Stimulated activated CD8-positive, alpha-beta memory T cell treated with anti-CD3 and anti-CD28 coated beads, Interleukin-4, amount 100 ng/mL, for 24 hours (primary cell): ENCODE results near the gene PDLIM3.
A peak's percentile ranks its signal among the peaks of the same experiment; 100 is the strongest.
"Not testable (repeated sequence)": the region's sequence is repeated elsewhere in the genome, so short reads cannot be mapped to it uniquely, and the experiment has no call there.

Experiments
- DNase-seq: peaks from one replicate; pipeline ENCODE4 v3.0.0-alpha.2; 2020; ENCODE audit warnings: low read depth

The PDLIM3 gene

DNA sequence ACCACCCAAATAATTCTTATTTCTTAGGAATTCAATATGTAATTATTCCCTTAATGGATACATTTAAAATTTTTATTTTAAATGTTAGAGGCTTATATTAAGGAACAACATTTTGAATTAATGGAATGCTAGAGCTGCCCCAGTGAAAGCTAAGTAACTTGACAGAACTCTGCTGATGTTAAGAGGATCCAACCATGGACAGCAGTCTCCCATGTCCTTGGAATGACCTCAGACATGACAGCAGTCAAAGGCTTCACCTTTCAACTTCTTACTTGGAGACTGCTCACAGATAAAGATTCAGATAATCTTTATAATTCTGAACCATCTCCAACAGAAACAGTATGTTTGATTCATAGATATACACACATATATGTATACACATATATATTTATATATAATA is 17.2 kb downstream of the PDLIM3 start:
- DNase-seq, result no peak

DNA sequence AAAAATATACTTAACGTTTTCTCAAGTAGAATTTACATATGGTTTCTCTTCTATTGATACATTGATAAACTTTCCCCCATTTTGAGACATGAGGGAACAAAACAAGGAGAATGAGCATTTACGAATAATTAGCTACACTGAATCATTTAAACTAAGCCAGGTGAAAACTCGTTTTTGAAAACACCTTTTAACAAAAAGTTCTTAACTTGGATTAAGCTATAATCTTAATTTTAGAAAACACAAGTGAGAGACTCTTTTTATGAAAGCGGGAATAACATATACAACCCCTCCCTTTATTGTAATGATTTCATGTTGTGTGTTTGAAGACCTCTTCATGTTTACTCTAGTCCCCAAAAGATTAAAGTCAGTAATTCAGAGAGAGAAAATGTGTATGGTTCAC is 20.1 kb downstream of the PDLIM3 start:
- no peak for DNase-seq

DNA sequence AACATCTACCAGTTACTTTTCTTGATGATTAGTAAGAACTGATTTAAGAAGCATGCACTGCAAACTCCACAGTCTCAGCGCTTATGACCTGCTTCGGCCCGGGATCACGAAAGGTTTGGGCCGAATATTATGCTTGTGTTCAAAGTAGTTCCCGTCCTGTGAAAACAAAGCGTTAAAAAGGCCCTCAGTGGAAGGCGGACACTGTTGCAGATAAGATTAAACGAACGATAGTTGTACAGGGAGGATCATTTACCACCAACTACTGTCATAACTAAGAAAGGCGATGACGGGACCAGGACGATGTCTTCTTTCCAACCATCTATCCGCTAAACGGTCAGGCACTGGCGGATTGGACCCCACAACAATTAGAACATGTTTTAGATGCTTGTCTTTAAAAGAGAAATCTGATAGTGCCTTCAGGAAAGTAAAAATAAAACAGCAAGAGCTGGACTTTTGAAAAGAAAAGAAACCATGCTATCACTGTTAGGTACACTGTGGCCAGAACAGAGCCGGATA is 21.1 kb downstream of the PDLIM3 start:
- DNase-seq, result no peak

DNA sequence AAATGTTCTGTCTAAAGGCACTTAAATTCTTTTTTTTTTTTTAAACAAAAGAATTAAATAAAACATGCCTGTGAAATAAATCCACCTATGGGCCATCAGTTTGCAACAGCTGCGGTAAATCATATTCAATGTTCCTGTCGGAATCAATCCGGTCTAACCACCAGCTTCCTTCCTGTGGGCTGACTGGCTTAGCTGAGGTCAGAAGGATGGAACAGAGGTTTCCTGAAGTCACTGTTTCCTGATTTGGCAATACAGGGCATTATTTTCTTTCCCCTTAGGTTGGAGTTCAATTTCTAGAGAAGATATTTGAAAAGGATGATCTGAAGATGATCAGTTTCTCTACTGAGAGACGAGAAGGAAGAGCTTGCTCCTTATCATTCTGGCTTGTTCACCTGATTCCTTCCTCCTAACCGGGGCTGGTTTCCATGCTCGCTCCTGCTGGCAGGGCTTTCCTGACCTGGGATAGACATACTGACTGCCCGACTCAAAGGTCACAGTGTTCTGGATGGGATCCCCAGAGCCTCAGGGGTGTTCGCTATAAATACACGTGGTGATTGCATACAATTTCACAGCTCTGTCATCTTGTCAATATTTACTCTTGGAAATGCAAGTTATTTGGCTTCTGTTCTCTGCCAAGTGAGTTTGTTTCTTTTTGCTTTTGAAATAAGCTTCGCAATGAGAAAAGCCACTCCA is 21.7 kb downstream of the PDLIM3 start:
- DNase-seq, result no peak

DNA sequence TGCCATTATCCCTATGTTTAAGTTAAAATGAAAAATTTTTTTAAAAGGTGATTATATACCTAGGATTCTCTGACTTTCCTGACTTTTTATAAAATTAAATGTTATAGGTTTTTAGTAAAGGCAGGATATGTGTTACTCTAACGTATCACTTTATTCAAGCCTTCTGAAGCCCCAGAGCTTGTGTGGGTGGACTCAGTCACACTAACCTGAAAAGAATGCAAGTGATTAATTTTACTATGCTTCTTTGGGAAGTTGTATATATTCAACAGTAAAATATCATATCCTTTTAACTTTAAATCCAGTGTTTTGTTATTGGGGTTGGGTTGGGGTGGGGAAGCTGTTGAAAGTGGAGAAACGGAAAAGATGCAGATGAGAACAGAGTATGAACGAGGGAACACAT is 22.8 kb downstream of the PDLIM3 start:
- no peak for DNase-seq

DNA sequence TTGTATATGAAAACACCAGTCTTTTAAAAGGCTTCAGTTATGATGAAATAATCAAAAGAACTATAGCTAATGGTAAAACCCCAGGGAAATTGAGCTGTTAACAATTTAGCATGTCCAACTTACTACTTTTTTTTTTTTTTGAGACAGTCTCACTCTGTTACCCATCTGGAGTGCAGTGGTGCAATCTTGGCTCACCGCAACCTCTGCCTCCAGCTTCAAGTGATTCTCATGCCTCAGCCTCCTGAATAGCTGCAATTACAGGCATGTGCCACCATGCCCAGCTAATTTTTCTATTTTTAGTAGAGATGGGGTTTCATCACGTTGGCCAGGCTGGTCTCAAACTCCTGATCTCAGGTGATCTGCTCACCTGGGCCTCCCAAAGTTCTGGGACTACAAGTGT is 24.1 kb downstream of the PDLIM3 start:
- DNase-seq, result not testable (repeated sequence)

DNA sequence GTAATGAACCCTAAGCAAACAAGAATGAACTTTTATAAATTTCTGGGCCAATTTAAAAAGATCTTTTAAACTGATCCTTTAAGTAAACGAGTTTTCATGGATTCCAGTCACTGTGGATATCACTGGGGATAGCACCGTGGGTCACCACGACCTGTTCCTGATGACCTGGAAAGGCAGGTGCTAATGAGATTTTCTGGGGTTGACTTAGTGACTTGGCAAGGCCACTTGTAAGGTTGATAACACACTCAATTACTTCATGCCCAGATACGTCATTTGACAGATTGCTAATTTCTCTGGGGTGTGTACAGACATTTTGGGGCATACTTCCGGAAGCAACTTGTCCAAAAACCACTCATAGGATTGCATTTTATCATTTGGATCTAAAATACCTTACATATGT is 24.5 kb downstream of the PDLIM3 start:
- DNase-seq, result no peak

DNA sequence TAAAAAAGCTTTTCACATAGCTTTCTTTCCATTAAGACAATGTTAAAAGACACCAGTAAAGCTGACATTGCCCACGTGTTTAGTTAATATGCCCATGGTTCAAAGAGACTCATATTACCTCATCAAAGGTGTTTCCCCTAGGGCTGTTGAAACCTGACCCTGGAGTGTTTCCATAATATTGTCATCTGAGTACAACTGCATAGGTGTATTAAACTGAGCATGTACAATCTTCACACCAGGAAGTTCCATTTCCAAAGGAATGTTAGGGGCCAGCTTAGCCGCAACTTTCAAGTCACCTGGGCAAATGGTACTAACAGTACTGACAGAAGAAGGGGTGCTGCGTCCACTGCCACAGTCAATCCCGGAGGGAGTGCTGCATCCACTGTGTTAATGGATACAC is 27.1 kb downstream of the PDLIM3 start:
- no peak for DNase-seq

DNA sequence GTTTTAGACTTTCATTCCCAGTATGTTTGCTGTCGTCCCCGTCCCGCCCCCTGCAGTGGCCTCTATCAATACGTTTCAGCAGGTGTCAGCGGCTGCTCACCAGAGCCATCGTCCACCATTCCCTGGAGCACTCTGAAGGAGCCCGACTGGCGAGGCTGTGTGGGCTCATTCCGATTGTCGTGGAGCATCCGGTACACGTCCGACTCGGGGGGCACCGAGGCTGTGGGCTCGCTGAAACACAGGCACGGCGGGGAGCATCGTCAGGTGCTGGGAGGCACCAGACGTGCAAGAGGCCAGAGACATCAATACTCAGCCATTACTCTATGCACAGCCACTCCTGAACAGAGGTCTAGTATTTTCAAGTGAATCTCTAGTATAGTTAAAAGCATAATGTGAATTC is 28.9 kb downstream of the PDLIM3 start:
- no peak for DNase-seq

DNA sequence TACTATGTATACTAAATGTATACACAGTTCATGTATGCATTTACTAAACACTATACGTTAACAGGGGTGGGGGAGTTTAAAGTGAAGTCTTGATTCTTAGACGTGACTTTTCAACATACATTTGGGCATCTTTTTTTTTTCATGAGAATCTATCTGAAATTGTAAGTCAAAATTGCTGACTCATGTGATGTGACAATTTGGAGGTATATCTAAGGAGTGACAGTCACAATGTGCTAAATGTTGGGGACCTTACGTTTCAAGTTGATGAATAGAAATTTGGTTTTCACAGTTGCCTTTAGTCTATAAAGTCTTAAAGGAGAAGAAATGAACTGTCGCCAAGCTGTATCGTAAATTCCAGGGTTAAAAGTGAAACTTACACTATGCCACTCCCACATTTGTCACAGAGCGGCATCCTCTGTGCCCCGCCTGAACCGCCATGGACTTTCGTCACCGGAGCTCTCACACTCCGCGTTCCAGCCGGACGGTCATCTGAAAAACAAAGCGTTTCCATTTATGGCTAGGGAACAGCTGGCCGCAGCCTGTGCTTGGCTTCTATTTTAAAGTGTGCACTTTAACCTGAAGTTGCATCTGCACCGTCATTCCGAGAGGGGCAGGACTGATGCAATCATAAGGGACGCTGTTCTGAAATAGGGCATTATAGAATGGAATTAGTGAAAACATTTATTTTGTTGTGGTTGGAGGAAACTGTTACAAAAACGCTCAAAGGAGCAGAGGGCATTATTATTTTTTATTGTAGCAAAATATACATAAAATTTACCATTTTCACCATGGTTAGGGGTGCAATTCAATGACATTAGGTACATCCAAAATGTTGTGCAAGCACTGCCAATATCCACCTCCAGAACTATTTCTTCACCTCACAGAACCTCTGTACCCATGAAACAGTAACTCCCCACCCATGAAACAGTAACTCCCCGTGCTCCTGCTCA is 30.9 kb downstream of the PDLIM3 start:
- no peak for DNase-seq

DNA sequence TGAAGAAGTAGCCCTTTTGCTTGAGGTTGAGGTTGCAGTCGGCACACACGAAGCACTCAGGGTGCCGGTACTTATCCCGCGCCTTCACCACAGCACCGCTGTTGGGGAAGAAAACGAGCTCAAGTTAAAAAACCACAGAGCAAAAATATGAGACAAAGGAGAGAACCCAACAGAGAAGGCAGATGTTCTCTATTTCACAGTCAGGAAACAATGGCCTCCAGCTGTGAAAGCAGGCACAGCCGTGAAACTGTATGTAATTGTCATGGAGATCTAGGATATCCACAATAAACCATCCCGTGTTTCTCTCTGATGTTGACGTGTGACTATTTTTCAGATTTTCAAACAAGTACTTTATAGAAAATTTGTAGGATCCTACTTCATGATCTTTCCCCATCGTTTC is 32.9 kb downstream of the PDLIM3 start:
- DNase-seq, result no peak

DNA sequence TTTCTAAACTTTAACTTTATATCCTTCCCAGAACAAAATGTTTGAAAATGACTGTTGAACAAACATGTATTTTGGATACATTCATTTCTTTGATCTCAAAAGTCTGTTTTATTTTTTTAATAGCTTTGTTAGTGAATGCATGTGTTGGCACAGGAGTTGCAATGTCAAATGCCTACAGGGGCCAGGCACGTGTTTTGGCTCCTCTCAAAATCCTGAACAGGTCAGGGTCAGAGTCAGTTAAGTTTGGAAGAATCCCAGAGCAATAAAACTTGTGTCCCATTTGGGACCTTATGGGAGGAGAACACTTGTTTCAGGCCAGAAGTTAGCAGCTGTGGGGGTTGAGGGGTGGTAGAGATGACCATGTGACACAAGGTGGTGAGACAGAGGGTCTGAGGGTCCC is 34.7 kb downstream of the PDLIM3 start:
- DNase-seq, result no peak

DNA sequence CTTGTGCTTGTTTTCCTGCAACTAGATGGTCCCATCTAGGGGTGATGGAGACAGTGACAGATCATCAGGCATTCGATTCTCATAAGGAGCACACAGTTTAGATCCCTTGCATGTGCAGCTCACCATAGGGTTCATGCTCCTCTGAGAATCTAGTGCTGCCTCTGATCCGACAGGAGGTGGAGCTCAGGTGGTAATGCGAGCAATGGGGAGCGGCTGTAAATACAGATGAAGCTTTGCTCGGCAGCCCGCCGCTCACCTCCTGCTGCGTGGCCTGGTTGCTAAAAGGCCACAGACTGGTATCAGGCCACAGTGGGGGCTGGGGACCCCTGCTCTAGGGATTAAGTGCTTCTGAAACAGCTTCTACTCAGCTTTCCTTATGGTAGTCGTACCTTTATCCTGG is 35.3 kb downstream of the PDLIM3 start:
- no peak for DNase-seq

DNA sequence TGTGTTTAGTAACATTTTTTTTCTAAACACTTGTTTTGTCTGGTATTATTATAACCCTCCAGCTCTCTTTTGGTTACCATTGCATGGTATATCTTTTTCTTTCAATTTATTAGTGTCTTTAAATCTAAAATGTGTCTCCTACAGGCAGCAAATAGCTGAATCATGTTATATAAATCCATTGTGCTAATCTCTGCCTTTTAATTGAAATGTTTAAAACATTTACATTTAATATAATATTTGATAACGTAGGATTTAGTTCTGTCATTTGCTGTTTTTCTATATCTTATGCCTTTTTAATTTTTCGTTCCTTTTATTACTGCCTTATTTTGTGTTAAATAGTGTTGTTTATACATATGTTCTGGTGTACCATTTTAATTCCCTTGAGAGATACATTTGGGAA is 46.7 kb downstream of the PDLIM3 start:
- no peak for DNase-seq

DNA sequence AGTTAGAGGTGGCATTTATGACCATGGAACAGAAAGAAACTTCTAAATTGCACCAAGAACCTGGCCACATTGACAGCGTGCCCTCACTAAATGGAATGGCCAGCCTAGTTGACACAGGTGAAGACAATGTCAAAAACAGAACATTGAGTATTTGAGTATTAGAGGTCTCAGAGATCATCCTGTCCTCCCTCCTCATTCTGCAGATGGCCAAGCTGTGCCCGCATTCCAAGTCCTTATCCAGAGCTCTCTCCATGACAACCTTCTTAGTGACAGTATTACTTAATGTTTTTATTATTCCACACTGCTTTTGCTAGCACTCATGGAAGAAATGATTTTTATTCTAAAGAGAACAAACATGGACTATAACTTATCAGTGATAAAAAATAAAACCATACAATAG is 53.9 kb downstream of the PDLIM3 start:
- no peak for DNase-seq

DNA sequence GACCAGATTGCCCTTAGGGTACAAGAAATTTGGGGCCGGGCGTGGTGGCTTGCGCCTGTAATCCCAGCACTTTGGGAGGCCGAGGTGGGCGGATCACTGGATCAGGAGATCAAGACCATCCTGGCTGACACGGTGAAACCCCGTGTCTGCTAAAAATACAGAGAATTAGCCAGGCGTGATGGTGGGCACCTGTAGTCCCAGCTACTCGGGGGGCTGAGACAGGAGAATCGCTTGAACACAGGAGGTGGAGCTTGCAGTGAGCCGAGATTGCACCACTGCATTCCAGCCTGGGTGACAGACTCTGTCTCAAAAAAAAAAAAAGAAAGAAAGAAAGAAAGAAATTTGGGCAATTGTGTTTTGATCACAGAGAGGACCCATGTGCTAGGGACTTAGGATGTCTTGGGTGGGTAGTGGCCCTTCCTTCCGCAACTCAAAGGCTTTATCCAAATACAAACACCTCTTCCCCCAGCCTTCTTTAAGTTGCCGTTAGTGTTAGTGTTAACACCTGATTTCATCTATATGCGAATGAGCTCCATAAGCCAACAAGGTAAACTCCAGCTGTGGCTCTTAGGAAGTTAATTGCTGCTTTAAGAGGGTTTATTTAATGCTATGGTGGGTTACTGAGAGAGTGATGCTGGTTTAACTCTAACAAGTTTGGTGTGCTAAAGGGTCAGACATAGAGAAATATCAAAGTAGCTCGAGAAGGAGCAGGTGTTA is 55.1 kb downstream of the PDLIM3 start:
- DNase-seq, result no peak

DNA sequence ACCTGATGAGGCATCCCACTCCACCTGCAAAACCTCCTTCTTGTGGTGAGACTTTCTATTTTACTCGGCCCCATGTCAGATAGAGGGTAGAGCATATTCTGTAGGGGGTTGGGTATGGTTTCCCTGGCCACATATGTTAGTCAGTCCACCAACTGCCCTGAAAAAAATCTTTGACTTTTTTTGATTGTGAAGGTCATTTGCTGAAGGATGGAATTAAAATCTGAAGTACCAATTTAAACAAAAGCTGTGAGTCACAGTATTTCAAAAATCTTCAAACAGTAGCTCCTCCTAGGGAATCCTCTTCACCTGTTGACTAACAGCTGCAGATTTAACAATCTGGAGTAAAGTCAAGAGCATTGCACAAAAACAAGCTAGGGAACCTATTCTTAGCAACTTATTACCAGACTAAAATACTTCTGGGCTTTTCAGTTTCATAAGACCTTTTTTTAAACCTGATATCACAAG is 55.8 kb downstream of the PDLIM3 start:
- DNase-seq, result no peak

DNA sequence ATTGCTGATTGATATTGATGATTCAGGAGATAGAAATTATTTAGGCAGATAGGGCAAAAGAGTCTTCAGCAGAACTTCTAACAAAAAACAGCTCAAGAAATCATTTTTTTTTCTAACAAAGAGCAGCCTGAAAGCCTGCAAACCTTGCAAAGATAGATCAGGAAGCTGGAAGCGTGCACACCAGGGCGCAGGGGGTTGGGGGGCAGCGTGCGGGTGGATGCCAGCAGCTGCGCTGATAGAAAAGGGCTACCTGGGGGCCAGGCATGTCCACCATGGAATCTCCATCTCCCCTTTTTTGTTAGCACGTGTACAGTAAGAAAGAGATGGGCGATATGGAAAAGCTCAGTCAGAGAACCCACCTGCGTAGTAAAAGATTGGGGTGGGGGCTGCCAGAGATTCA is 62.1 kb downstream of the PDLIM3 start:
- no peak for DNase-seq

DNA sequence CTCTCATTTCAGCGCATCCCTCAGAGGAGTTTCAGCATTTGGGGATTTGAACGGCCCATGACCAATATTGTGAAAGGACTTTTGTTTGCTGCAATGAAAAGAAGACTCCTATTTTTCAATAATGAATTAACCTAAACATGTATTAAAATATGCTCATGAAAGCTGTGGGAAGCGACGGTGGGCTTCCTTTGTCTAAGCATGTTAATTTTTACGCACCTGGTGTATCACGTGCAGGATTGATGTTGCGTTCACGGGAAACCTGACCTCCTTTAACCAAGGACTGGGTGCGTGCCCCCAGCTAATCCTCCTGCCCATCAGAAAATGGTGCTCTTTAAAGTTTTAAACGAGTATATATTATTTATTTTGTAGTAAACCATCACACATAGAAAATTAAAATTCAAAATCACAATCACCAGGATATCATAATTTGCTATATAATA is 63.2 kb downstream of the PDLIM3 start:
- DNase-seq, result no peak

DNA sequence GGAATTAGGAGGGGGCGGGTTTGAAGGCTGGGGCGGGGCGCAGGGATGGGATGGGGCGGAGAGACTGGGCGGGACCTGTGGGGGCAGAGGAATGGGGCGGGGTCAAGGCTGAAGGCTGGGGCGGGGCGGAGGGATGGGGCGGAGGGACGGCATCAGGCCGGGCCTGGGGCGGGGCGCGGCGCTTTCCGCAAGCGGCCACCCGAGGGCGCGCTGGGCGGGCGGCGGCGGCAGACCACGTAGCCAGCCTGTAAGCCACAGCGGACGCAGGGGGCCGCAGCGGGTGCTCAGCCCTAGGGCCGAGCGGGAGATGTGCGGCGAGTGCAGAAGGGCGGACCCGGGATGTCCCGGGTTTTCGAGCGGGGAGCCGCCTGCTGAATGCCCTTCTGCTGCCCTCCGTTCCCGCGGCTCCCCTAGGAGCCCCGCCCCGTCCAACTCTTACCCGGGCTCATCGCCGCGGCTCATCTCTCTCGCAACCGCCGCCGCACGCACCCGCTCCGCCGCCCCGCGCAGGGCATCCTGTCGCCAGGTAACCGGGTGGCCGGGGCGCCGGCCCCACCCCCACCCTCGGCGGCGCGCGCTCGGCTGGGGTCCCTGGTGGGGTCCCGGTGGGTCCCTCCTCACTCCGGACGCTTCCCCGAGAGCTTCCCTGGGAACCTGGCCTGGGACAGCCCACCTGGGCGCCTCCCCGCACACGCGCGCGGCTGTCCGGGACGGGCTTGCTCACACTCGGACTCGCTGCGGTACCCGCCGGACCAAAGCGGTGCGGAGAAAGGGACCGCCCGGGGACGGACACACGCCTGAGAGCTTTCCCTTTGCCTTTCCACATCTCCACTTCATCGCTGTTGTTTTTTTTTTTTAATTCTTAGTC is 63.8 kb downstream of the PDLIM3 start, which contains the start of gene CCDC110:
CCDC110 (minus strand) TSS at position 499 of the 868 bp plus-strand sequence; CDS start at position 449, 50 bp downstream.
- DNase-seq, result peak; percentile 80

DNA sequence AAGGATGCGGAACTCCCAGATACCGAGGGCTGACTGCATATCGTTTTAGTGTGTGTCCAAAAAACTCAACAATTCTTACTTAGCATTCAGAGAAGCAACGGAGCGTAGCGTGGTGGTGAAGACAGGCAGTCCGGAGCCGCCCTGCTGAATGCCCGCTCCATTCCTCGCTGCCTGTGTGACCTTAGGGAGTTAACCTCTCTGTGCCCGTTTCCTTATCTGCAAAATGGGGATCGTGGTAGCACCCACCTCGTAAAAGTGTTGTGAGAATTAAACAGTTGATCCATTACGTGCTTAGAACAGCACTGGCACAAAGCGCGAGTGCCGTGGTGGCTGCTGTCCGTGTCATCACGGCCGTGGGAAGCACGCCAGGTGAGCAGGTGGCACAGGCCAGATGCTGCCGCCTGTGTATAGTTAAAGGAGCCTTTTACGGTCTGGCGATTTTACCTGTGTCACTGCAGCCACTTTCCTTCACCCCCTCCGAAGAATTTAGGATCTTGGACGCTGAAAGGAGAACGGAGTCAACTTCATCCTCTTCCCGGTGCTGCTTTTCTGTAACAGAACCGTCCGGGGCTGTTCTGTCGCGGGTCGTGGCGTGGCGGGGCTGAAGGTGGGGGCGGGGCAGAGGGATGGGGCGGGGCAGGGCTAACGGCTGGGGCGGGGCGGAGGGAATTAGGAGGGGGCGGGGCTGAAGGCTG is 64.7 kb downstream of the PDLIM3 start:
- no peak for DNase-seq
